ENCODE data around the gene DDX1.
"Not testable (repeated sequence)": the region's sequence is repeated elsewhere in the genome, so short reads cannot be mapped to it uniquely, and the experiment has no call there.

DDX1 gene

GRCh38 chr2:15603948-15604347 is 12.3 kb downstream of the DDX1 start:
- peaks cover 77 to 96% (median 94%) of the 10 kb centered on the region in 5 donors for H3K36me3 ChIP-seq (ENCODE audit: control insufficient read depth in 5 of 5, insufficient read depth in 5 of 5, low read length in 5 of 5)
- no peaks in the 10 kb centered on the region for H3K4me1 ChIP-seq (ENCODE audit: control insufficient read depth in 5 of 5, insufficient read depth in 5 of 5, low read length in 5 of 5)
- H3K9me3 ChIP-seq (ENCODE audit: control insufficient read depth in 5 of 5, low read length in 5 of 5) = no peaks in the 10 kb centered on the region
- no peaks in the 10 kb centered on the region for H3K27me3 ChIP-seq (ENCODE audit: control insufficient read depth in 5 of 5, insufficient read depth in 4 of 5, low read length in 5 of 5)
- H3K4me3 ChIP-seq (ENCODE audit: low read depth in 1 of 5, low read length in 5 of 5) = no peak overlapping the region
- no peak overlapping the region for H3K27ac ChIP-seq (ENCODE audit: low read depth, low read length)
- H3K9ac ChIP-seq (ENCODE audit: low read length in 5 of 5) = no peak overlapping the region

GRCh38 chr2:15605721-15606120 is 14.1 kb downstream of the DDX1 start:
- Histone ChIP-seq H3K9me3 (ENCODE audit: control insufficient read depth in 5 of 5, low read length in 5 of 5) (no peaks in the 10 kb centered on the region), H3K9ac (ENCODE audit: low read length in 5 of 5) (no peak overlapping the region), H3K4me1 (ENCODE audit: control insufficient read depth in 5 of 5, insufficient read depth in 5 of 5, low read length in 5 of 5) (no peaks in the 10 kb centered on the region), H3K27ac (ENCODE audit: low read depth, low read length) (no peak overlapping the region), H3K36me3 (ENCODE audit: control insufficient read depth in 5 of 5, insufficient read depth in 5 of 5, low read length in 5 of 5) (peaks cover 76 to 96% (median 89%) of the 10 kb centered on the region in 5 donors), H3K4me3 (ENCODE audit: low read depth in 1 of 5, low read length in 5 of 5) (no peak overlapping the region), H3K27me3 (ENCODE audit: control insufficient read depth in 5 of 5, insufficient read depth in 4 of 5, low read length in 5 of 5) (no peaks in the 10 kb centered on the region)

- no peak overlapping the region for H3K27ac ChIP-seq (ENCODE audit: low read depth, low read length)
- peaks cover 66 to 86% (median 79%) of the 10 kb centered on the region in 5 donors for H3K36me3 ChIP-seq (ENCODE audit: control insufficient read depth in 5 of 5, insufficient read depth in 5 of 5, low read length in 5 of 5)
- H3K9ac ChIP-seq (ENCODE audit: low read length in 5 of 5) = no peak overlapping the region
- no peaks in the 10 kb centered on the region for H3K4me1 ChIP-seq (ENCODE audit: control insufficient read depth in 5 of 5, insufficient read depth in 5 of 5, low read length in 5 of 5)
- no peaks in the 10 kb centered on the region for H3K9me3 ChIP-seq (ENCODE audit: control insufficient read depth in 5 of 5, low read length in 5 of 5)
- H3K4me3 ChIP-seq (ENCODE audit: low read depth in 1 of 5, low read length in 5 of 5) = no peak overlapping the region
- no peaks in the 10 kb centered on the region for H3K27me3 ChIP-seq (ENCODE audit: control insufficient read depth in 5 of 5, insufficient read depth in 4 of 5, low read length in 5 of 5)
These were observed 15.1 kb downstream of the DDX1 start for GRCh38 chr2:15606481-15607441.

GRCh38 chr2:15607709-15608391 is 16.2 kb downstream of the DDX1 start:
- no peaks in the 10 kb centered on the region for H3K4me1 ChIP-seq (ENCODE audit: control insufficient read depth in 5 of 5, insufficient read depth in 5 of 5, low read length in 5 of 5)
- H3K9ac ChIP-seq (ENCODE audit: low read length in 5 of 5) = no peak overlapping the region
- peaks cover 58 to 75% (median 68%) of the 10 kb centered on the region in 5 donors for H3K36me3 ChIP-seq (ENCODE audit: control insufficient read depth in 5 of 5, insufficient read depth in 5 of 5, low read length in 5 of 5)

GRCh38 chr2:15608392-15608761 is 16.7 kb downstream of the DDX1 start:
- H3K4me3 ChIP-seq (ENCODE audit: low read depth in 1 of 5, low read length in 5 of 5) = no peak overlapping the region
- H3K9ac ChIP-seq (ENCODE audit: low read length in 5 of 5) = no peak overlapping the region
- H3K27ac ChIP-seq (ENCODE audit: low read depth, low read length) = no peak overlapping the region
- H3K4me1 ChIP-seq (ENCODE audit: control insufficient read depth in 5 of 5, insufficient read depth in 5 of 5, low read length in 5 of 5) = no peaks in the 10 kb centered on the region
- H3K27me3 ChIP-seq (ENCODE audit: control insufficient read depth in 5 of 5, insufficient read depth in 4 of 5, low read length in 5 of 5) = no peaks in the 10 kb centered on the region
- no peaks in the 10 kb centered on the region for H3K9me3 ChIP-seq (ENCODE audit: control insufficient read depth in 5 of 5, low read length in 5 of 5)
- H3K36me3 ChIP-seq (ENCODE audit: control insufficient read depth in 5 of 5, insufficient read depth in 5 of 5, low read length in 5 of 5) = peaks cover 57 to 72% (median 67%) of the 10 kb centered on the region in 5 donors

More at GRCh38 chr2:15607709-15608391, 16.2 kb downstream of the DDX1 start:
- no peaks in the 10 kb centered on the region for H3K27me3 ChIP-seq (ENCODE audit: control insufficient read depth in 5 of 5, insufficient read depth in 4 of 5, low read length in 5 of 5)
- no peak overlapping the region for H3K4me3 ChIP-seq (ENCODE audit: low read depth in 1 of 5, low read length in 5 of 5)
- H3K27ac ChIP-seq (ENCODE audit: low read depth, low read length) = no peak overlapping the region
- no peaks in the 10 kb centered on the region for H3K9me3 ChIP-seq (ENCODE audit: control insufficient read depth in 5 of 5, low read length in 5 of 5)

- Histone ChIP-seq H3K4me3 (ENCODE audit: low read depth in 1 of 5, low read length in 5 of 5) (no peak overlapping the region), H3K4me1 (ENCODE audit: control insufficient read depth in 5 of 5, insufficient read depth in 5 of 5, low read length in 5 of 5) (no peaks in the 10 kb centered on the region), H3K36me3 (ENCODE audit: control insufficient read depth in 5 of 5, insufficient read depth in 5 of 5, low read length in 5 of 5) (peaks cover 49 to 65% (median 63%) of the 10 kb centered on the region in 5 donors), H3K27ac (ENCODE audit: low read depth, low read length) (no peak overlapping the region), H3K27me3 (ENCODE audit: control insufficient read depth in 5 of 5, insufficient read depth in 4 of 5, low read length in 5 of 5) (no peaks in the 10 kb centered on the region), H3K9me3 (ENCODE audit: control insufficient read depth in 5 of 5, low read length in 5 of 5) (no peaks in the 10 kb centered on the region), H3K9ac (ENCODE audit: low read length in 5 of 5) (no peak overlapping the region)
These were observed 17.8 kb downstream of the DDX1 start for GRCh38 chr2:15609341-15610042.

GRCh38 chr2:15610430-15610952 is 18.8 kb downstream of the DDX1 start:
- Histone ChIP-seq H3K4me1 (ENCODE audit: control insufficient read depth in 5 of 5, insufficient read depth in 5 of 5, low read length in 5 of 5) (peaks cover 0 to 8% (median 0%) of the 10 kb centered on the region in 5 donors), H3K9me3 (ENCODE audit: control insufficient read depth in 5 of 5, low read length in 5 of 5) (no peaks in the 10 kb centered on the region), H3K36me3 (ENCODE audit: control insufficient read depth in 5 of 5, insufficient read depth in 5 of 5, low read length in 5 of 5) (peaks cover 44 to 55% (median 53%) of the 10 kb centered on the region in 5 donors), H3K9ac (ENCODE audit: low read length in 5 of 5) (no peak overlapping the region), H3K4me3 (ENCODE audit: low read depth in 1 of 5, low read length in 5 of 5) (no peak overlapping the region), H3K27ac (ENCODE audit: low read depth, low read length) (no peak overlapping the region), H3K27me3 (ENCODE audit: control insufficient read depth in 5 of 5, insufficient read depth in 4 of 5, low read length in 5 of 5) (no peaks in the 10 kb centered on the region)

- H3K9me3 ChIP-seq (ENCODE audit: control insufficient read depth in 5 of 5, low read length in 5 of 5); H3K27ac ChIP-seq (ENCODE audit: low read depth, low read length); H3K4me3 ChIP-seq (ENCODE audit: low read depth in 1 of 5, low read length in 5 of 5); H3K27me3 ChIP-seq (ENCODE audit: control insufficient read depth in 5 of 5, insufficient read depth in 4 of 5, low read length in 5 of 5); H3K4me1 ChIP-seq (ENCODE audit: control insufficient read depth in 5 of 5, insufficient read depth in 5 of 5, low read length in 5 of 5); H3K9ac ChIP-seq (ENCODE audit: low read length in 5 of 5): not testable (repeated sequence)
- peaks cover 35 to 45% (median 40%) of the 10 kb centered on the region in 5 donors for H3K36me3 ChIP-seq (ENCODE audit: control insufficient read depth in 5 of 5, insufficient read depth in 5 of 5, low read length in 5 of 5)
These were observed 20.4 kb downstream of the DDX1 start for GRCh38 chr2:15612101-15612500.

- Histone ChIP-seq H3K4me3 (ENCODE audit: low read depth in 1 of 5, low read length in 5 of 5) (no peak overlapping the region), H3K9me3 (ENCODE audit: control insufficient read depth in 5 of 5, low read length in 5 of 5) (no peaks in the 10 kb centered on the region), H3K36me3 (ENCODE audit: control insufficient read depth in 5 of 5, insufficient read depth in 5 of 5, low read length in 5 of 5) (peaks cover 27 to 38% (median 34%) of the 10 kb centered on the region in 5 donors), H3K9ac (ENCODE audit: low read length in 5 of 5) (no peak overlapping the region), H3K27me3 (ENCODE audit: control insufficient read depth in 5 of 5, insufficient read depth in 4 of 5, low read length in 5 of 5) (no peaks in the 10 kb centered on the region), H3K4me1 (ENCODE audit: control insufficient read depth in 5 of 5, insufficient read depth in 5 of 5, low read length in 5 of 5) (peaks cover 0 to 8% (median 0%) of the 10 kb centered on the region in 5 donors), H3K27ac (ENCODE audit: low read depth, low read length) (no peak overlapping the region)
These were observed 22.2 kb downstream of the DDX1 start for GRCh38 chr2:15613736-15614429.
